ENCODE measurements around the gene APIP. TPM values are rescaled to one million over a fixed set of nuclear protein-coding genes. Genes with fewer than 3 reads are reported as not detected.

Gene APIP
- total and polyA plus RNA-seq, 2 of the 8 experiments (the other 6 are each of a cell fraction or from before 2014, with no cell fraction given): 10.4 to 25.7 TPM

DNA sequence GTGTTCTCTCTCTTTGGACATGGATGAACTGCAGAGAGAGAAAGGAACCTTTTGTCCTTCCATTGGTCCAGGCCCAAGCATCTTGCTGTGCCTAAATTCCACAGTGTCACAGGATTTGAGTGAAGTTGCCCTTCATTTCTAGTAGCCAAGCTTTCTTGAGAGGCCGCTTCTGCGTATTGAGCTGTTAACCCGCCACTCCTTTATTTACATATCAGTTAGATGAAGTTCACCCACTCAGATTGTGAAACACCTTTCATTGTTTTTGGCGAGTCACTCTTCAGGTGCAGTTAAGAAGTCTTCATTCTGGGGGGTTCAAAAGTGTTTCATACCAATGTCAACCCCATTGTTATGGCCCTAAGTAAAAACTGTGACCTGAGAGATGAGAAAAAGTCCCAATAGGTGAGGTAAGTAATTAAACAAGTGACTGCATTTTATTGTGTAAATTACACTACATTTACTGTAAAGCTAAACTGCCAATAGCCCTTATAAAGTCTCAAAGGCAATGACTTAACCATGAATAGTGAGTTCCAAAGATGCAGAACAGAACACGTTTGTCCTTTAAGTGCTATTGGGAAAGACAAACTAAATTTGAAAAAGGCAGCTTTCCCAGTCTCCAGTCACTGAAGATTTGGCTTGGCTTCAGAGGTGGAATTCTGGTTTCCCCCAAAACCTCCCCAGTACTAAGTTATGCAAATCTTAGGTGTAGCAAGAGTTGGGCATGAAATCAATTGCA is 61.0 kb downstream of the APIP start:
- H2AFZ ChIP-seq (ENCODE audit: low read length): no peak overlapping the region
- no peak overlapping the region for H4K8ac ChIP-seq (ENCODE audit: extremely low read depth, insufficient read depth, low read length)
- no peak overlapping the region for H2BK15ac ChIP-seq (ENCODE audit: low read length)
- no peaks in the 10 kb centered on the region for H3K27me3 ChIP-seq (replicated peaks in 1 of 4; ENCODE audit: control insufficient read depth in 3 of 4, extremely low read depth in 1 of 4, insufficient read depth in 3 of 4, low read length in 3 of 4)
- no peaks in the 10 kb centered on the region for H4K20me1 ChIP-seq (replicated peaks in 1 of 2; ENCODE audit: control insufficient read depth in 1 of 2, insufficient read depth in 2 of 2, low read length in 2 of 2)
- no peak overlapping the region for H2BK120ac ChIP-seq (replicated peaks; ENCODE audit: low read depth, low read length)
- no peak overlapping the region for H2BK12ac ChIP-seq (ENCODE audit: low read depth, low read length)
- no peaks in the 10 kb centered on the region for H3K23me2 ChIP-seq (ENCODE audit: low read depth, low read length)
- no peak overlapping the region for H3K23ac ChIP-seq (ENCODE audit: insufficient read length)
- H3K4me2 ChIP-seq (ENCODE audit: insufficient read depth in 1 of 2, low read depth in 2 of 2, low read length in 2 of 2): no peak overlapping the region
- H3K9ac ChIP-seq (replicated peaks in 1 of 4; ENCODE audit: extremely low read depth in 1 of 4, low read depth in 3 of 4, low read length in 3 of 4): no peak overlapping the region
- FAIRE-seq (no peak), DNase-seq (ENCODE audit: low read depth in 1 of 2, low spot score in 2 of 2) (peak in 1 of 2 experiments; percentile 19)
- H3K4me3 ChIP-seq (ENCODE audit: extremely low read depth in 1 of 4, insufficient read depth in 2 of 4, low read depth in 3 of 4, low read length in 4 of 4): no peak overlapping the region
- H3K27ac ChIP-seq (ENCODE audit: low read depth, low read length): no peak overlapping the region
- peaks cover 0 to 3% (median 0%) of the 10 kb centered on the region in 4 experiments; a peak in 2 of 7 replicates for H3K4me1 ChIP-seq (replicated peaks in 1 of 4; ENCODE audit: control insufficient read depth in 3 of 4, insufficient read depth in 4 of 4, low read length in 3 of 4)
- ChIA-PET CTCF (ENCODE audit: partially characterized antibody) (interaction anchor here (0.7 to 3.9 kb wide), 5 partner anchors 13 to 293 kb away, joined by 3 to 23 read pairs (median 4); no protein-coding TSS in a partner anchor), POLR2A (ENCODE audit: partially characterized antibody) (no interaction called here)
- no peaks in the 10 kb centered on the region for H3K79me1 ChIP-seq (ENCODE audit: low read depth, low read length)
- 85% methylated on average over 5 of the region's 5 CpGs; no CpG with 5 or more reads in 1 of the 2 experiments for WGBS, 2 experiments (ENCODE audit: extremely low coverage in 1 of 2, insufficient coverage in 1 of 2, insufficient read length in 1 of 2, insufficient replicate concordance in 2 of 2, low coverage in 1 of 2, low lambda C conversion rate in 2 of 2, missing lambda C conversion rate in 1 of 2)
- no peak overlapping the region for H3K14ac ChIP-seq (ENCODE audit: insufficient read length)
- H3K56ac ChIP-seq (replicated peaks; ENCODE audit: insufficient read length, low read depth, low read length): no peak overlapping the region
- no peaks in the 10 kb centered on the region for H3K36me3 ChIP-seq (ENCODE audit: control insufficient read depth in 2 of 4, insufficient read depth in 4 of 4, low read length in 3 of 4)
- H4K5ac ChIP-seq (ENCODE audit: insufficient read length, low read depth, low read length): no peak overlapping the region
- no peak overlapping the region for H2AK5ac ChIP-seq (ENCODE audit: low read depth, low read length)
- H2BK5ac ChIP-seq (ENCODE audit: low read depth, low read length): no peak overlapping the region
- no peaks in the 10 kb centered on the region for H3K9me3 ChIP-seq (ENCODE audit: insufficient read depth in 2 of 2, low read depth in 1 of 2, low read length in 1 of 2)
- H4K91ac ChIP-seq (replicated peaks; ENCODE audit: insufficient read length, low read length): no peak overlapping the region
- no peak overlapping the region for H3K18ac ChIP-seq (ENCODE audit: extremely low read depth, low read length)
- H2BK20ac ChIP-seq (ENCODE audit: low read length): no peak overlapping the region
- no peak overlapping the region for H3K4ac ChIP-seq (replicated peaks; ENCODE audit: insufficient read length, low read depth, low read length)
- no peaks in the 10 kb centered on the region for H3K79me2 ChIP-seq (ENCODE audit: control insufficient read depth in 1 of 2, insufficient read depth in 2 of 2, low read length in 2 of 2)
- no peak for TF ChIP-seq CHD2 (IDR thresholded peaks at IDR 0.05; ENCODE audit: low read length)
- TF ChIP-seq POLR2A (IDR thresholded peaks at IDR 0.05; ENCODE audit: control extremely low read depth in 1 of 2, low read depth in 2 of 2, low read length in 2 of 2): no peak
- TF ChIP-seq RXRA (IDR thresholded peaks at IDR 0.05; ENCODE audit: insufficient read depth, low read depth, low read length): no peak
- TF ChIP-seq SAP30 (IDR thresholded peaks at IDR 0.05; ENCODE audit: insufficient read depth, insufficient replicate concordance, low read length): no peak
- TF ChIP-seq KDM1A (IDR thresholded peaks at IDR 0.05; ENCODE audit: borderline replicate concordance, low read length): no peak
- no peak for TF ChIP-seq HDAC2 (IDR thresholded peaks at IDR 0.05; ENCODE audit: borderline replicate concordance in 1 of 2, low read depth in 2 of 2, low read length in 2 of 2)
